DND-41 (cell line): ENCODE measurements around the gene PEMT.

Experiments
- ATAC-seq: fragments of 200-7000 bp; cut with Tn5 transposase; 3 replicates; pipeline ENCODE4 v1.9.1; 2021; ENCODE audit warnings: low read depth; ENCODE audit not compliant: insufficient read depth
- DNase-seq: peaks from one replicate; pipeline ENCODE4 v3.0.0-alpha.2; 2020
- H2AFZ ChIP-seq: 2 replicates; pipeline ENCODE4 v1.6.0; 2012; ENCODE audit warnings: low read depth, low read length
- H3K27ac ChIP-seq: 2 replicates; pipeline ENCODE4 v1.5.1; 2012; ENCODE audit warnings: low read length, inconsistent platforms
- H3K27me3 ChIP-seq: fragments of 200-600 bp; sonication (generic); 2 replicates; pipeline ENCODE4 v1.6.0; 2012; ENCODE audit warnings: low read length, mild to moderate bottlenecking, inconsistent platforms; ENCODE audit not compliant: insufficient read depth, poor library complexity
- H3K36me3 ChIP-seq: 2 replicates; pipeline ENCODE4 v1.5.1; 2012; ENCODE audit warnings: low read length, inconsistent platforms; ENCODE audit not compliant: insufficient read depth
- H3K4me1 ChIP-seq: 2 replicates; pipeline ENCODE4 v1.5.1; 2012; ENCODE audit warnings: mild to moderate bottlenecking, low read length; ENCODE audit not compliant: insufficient read depth
- H3K4me2 ChIP-seq: 2 replicates; pipeline ENCODE4 v1.6.0; 2012; ENCODE audit warnings: mild to moderate bottlenecking, moderate library complexity, low read length, inconsistent platforms; ENCODE audit not compliant: insufficient read depth
- H3K4me3 ChIP-seq, 2 experiments: fragments of 200-600 bp in 1 of 2; shearing (Covaris generic) in 1 of 2; 2 replicates each; pipeline ENCODE4 v1.5.1; 2012 to 2016; ENCODE audit warnings: inconsistent platforms in 2 of 2, low read length in 2 of 2, mild to moderate bottlenecking in 2 of 2, low read depth in 1 of 2, moderate library complexity in 1 of 2
- H3K79me2 ChIP-seq: 2 replicates; pipeline ENCODE4 v1.6.0; 2012; ENCODE audit warnings: low read length, inconsistent platforms; ENCODE audit not compliant: insufficient read depth
- H3K9ac ChIP-seq: 2 replicates; pipeline ENCODE4 v1.6.0; 2012; ENCODE audit warnings: low read depth, mild to moderate bottlenecking, inconsistent platforms, low read length, moderate library complexity
- H3K9me3 ChIP-seq: 2 replicates; pipeline ENCODE4 v1.5.1; 2012; ENCODE audit warnings: low read length, moderate library complexity, mild to moderate bottlenecking, inconsistent platforms; ENCODE audit not compliant: insufficient read depth, severe bottlenecking
- H4K20me1 ChIP-seq: 2 replicates; pipeline ENCODE4 v1.6.0; 2012; ENCODE audit warnings: low read length; ENCODE audit not compliant: insufficient read depth
- CTCF ChIP-seq: IDR thresholded peaks from 2 replicates; pipeline ENCODE4 v1.5.1; 2012; ENCODE audit warnings: borderline replicate concordance, low read length, moderate library complexity, mild to moderate bottlenecking; ENCODE audit not compliant: poor library complexity, severe bottlenecking; ENCODE audit errors: extremely low read depth
- EZH2 ChIP-seq: IDR thresholded peaks from 3 replicates; pipeline ENCODE4 v1.6.1; 2012; ENCODE audit warnings: borderline replicate concordance, low read depth, mild to moderate bottlenecking, moderate library complexity, low read length, inconsistent platforms; ENCODE audit not compliant: severe bottlenecking

PEMT gene

DNA sequence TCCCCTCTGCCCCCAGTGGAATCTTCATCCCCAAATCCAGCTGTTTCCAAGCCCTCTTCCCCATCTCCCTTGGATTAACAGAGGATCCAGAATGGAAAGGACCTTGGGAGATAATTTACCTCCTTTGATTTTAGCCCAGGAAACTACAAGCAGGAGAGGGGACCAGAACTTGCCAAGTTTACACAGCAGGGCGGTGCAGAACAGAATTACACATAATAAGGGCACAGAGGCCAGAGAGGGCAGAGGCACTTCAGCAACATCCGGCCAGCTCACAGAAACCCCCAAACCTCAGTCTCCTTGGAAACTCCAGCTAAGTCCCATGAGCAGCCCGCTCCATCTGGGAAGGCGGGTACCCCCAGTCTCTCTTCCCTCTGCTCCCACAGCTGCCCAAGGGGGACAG is 27.2 kb downstream of the PEMT start:
- H3K9ac ChIP-seq = no peak overlapping the region
- ATAC-seq (no peak), DNase-seq (no peak)
- H3K4me3 ChIP-seq = no peak overlapping the region
- TF ChIP-seq EZH2 (no peak), CTCF (no peak)
- no peaks in the 10 kb centered on the region for H3K4me1 ChIP-seq
- H3K4me2 ChIP-seq = no peak overlapping the region
- H3K79me2 ChIP-seq = peaks cover 6% of the 10 kb centered on the region; the same call in 1 of the 2 replicates
- H3K27me3 ChIP-seq = no peaks in the 10 kb centered on the region
- H3K9me3 ChIP-seq = no peaks in the 10 kb centered on the region
- H3K36me3 ChIP-seq = no peaks in the 10 kb centered on the region
- H3K27ac ChIP-seq = no peak overlapping the region
- peaks cover 19% of the 10 kb centered on the region for H4K20me1 ChIP-seq
- no peak overlapping the region for H2AFZ ChIP-seq

DNA sequence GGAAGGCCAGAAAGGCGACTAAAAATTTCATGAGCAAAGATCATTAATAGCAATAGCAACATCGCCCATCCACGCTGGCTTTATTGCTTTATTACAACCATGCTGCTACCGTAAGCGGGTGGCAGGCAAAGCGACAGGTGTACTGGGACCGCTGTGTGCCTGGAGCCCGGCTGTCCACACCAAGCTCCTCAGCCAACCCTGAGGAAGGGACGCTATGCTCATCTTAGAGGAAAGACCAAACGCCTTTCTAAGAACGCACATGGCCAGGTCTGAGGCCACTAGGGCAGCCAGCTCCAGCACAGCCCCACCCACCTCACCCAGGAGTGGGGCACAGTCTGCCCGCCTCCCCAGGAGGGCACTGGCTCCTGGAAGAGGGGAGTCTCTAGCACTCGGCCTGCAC is 28.0 kb downstream of the PEMT start:
- TF ChIP-seq EZH2 = no peak
- TF ChIP-seq CTCF = no peak
- Histone ChIP-seq H3K36me3 (no peaks in the 10 kb centered on the region), H3K27ac (no peak overlapping the region), H3K9me3 (no peaks in the 10 kb centered on the region), H3K27me3 (no peaks in the 10 kb centered on the region), H4K20me1 (peaks cover 18% of the 10 kb centered on the region), H3K4me3 (no peak overlapping the region), H3K4me2 (no peak overlapping the region), H3K4me1 (no peaks in the 10 kb centered on the region), H3K9ac (no peak overlapping the region), H3K79me2 (peaks cover 6% of the 10 kb centered on the region; the same call in 1 of the 2 replicates), H2AFZ (no peak overlapping the region)
- DNase-seq (no peak), ATAC-seq (no peak)

GRCh38 chr17:17562146-17562511 is 29.4 kb downstream of the PEMT start:
- Histone ChIP-seq H3K4me2 (no peak overlapping the region), H3K4me1 (no peaks in the 10 kb centered on the region), H3K27me3 (no peaks in the 10 kb centered on the region), H3K9ac (no peak overlapping the region), H3K9me3 (no peaks in the 10 kb centered on the region), H2AFZ (no peak overlapping the region), H3K36me3 (no peaks in the 10 kb centered on the region), H3K4me3 (no peak overlapping the region), H4K20me1 (peaks cover 18% of the 10 kb centered on the region), H3K79me2 (peaks cover 3% of the 10 kb centered on the region; the same call in 1 of the 2 replicates), H3K27ac (no peak overlapping the region)
- no peak for DNase-seq
- ATAC-seq = no peak
- TF ChIP-seq CTCF (no peak), EZH2 (no peak)
